ENCODE measurements around the gene ACVR2B.
"Not testable (repeated sequence)": the region's sequence is repeated elsewhere in the genome, so short reads cannot be mapped to it uniquely, and the experiment has no call there.

- TF ChIP-seq HOXD1 (CRISPR knock-in tag; IDR thresholded peaks at IDR 0.05); FOXC1 (CRISPR knock-in tag; IDR thresholded peaks at IDR 0.05; ENCODE audit: borderline replicate concordance); CEBPB (IDR thresholded peaks at IDR 0.05; ENCODE audit: borderline replicate concordance, low read depth, low read length); CEBPZ (IDR thresholded peaks at IDR 0.05; ENCODE audit: low read length); ERF (CRISPR knock-in tag; IDR thresholded peaks at IDR 0.05); KLF9 (CRISPR knock-in tag; IDR thresholded peaks at IDR 0.05; ENCODE audit: low read depth); ZSCAN29 (CRISPR knock-in tag; conservative IDR thresholded peaks at IDR 0.05); ZKSCAN8 (CRISPR knock-in tag; IDR thresholded peaks at IDR 0.05; ENCODE audit: borderline replicate concordance); KIAA2018 (CRISPR knock-in tag; IDR thresholded peaks at IDR 0.05; ENCODE audit: borderline replicate concordance): not testable (repeated sequence)
Observed at GRCh38 chr3:38433661-38434060, 20.0 kb upstream of the ACVR2B start.

Data from HepG2 (cell line).